NCI-H69 (cell line): Measurements from ENCODE around the gene FKBP1A.

Experiments used
- DNase-seq: peaks from one replicate; lab custom pipeline; 2025; lab: John Stamatoyannopoulos, UW

Gene FKBP1A

DNA sequence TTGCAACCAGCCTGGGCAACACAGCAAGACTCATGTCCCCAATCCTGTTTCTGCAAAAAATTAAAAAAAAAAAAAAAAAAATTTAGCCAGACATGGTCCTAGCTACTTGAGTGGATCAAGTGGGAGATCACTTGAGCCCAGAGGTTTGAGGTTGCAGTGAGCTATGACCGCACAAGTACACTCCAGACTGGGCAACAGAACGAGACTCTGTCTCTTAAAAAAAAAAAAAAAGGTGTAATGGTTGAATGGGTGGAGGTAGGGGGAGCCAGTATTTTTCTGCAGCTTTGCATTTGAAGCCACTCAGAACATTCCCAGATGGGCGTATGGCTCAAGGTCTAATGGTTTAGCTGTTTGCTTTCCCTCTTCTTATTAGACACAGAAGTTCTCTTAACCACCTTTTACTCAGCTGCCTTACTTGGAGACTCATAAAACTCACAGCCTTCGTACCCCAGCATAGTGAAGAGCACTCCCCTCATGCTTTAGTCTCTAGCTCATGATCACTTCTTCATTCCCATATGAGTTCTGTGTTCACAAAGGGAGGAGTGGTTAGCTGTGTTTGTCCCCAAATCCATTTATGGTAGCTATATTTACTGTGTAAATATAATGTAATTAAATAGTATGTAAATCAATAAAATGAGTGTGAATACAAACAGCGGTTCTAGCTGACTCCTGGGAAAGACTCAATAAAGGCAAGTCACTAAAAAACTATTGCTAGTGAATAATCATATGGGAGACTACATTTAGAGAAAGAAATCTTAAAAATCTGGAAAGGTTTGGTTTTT is 9.0 kb downstream of the FKBP1A start:
- DNase-seq, result peak; percentile 89

GRCh38 chr20:1382670-1383069 is 10.2 kb downstream of the FKBP1A start:
- DNase-seq, result no peak

DNA sequence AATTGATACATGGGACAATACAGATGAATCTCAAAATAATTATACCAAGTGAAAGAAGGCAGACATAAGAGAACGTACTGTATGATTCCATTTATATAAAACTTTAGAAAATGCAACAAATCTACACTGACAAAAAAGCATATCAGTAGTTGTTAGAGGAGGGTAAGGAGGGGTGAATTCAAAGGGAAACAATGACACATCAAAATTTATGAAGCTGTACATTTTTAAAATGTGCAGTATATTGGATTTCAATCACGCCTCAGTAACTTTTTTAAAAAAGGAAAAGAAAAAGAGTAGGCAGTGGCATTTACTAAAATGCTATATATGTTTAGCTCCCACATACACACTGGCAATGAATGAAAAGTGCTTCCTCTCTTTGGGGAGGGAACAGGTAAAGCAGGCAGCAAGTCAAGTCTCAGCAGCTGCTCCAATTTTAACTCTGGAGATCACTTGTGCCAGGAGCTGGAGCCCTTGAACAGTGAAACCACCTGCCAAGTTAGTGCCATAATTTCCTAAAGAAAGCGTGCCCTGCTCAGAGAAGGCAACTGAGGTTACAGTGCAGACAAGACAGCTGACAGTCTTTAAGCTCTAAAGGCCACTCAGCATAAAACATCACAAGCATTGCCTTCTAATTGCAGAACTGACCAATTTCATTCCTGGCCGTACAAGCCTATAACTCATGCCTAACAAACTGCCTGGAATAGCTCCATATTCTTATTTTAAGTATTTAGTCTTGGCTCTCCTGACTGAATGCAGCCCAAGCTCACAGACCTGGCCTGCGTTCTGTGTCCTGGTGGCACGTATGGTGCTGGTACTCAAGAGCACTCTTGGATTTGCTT is 10.9 kb downstream of the FKBP1A start:
- DNase-seq, result peak; percentile 14

DNA sequence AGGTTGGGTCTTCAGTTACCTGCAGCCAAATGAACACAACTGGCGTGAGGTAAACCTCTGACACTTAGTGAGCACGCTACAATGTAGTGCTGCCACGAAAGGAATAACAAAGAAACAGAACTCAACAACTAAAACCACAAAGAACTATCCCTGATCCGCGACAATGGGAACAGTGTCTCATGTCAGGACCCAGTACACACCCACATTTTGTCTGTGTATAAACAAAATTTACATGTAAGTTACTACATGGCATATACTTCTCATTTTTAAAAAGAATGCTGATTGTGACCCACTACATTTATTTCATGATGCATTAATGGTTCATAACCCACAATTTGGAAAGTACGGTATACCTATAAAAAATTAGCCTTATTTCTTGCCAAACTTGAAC is 14.1 kb downstream of the FKBP1A start:
- no peak for DNase-seq

DNA sequence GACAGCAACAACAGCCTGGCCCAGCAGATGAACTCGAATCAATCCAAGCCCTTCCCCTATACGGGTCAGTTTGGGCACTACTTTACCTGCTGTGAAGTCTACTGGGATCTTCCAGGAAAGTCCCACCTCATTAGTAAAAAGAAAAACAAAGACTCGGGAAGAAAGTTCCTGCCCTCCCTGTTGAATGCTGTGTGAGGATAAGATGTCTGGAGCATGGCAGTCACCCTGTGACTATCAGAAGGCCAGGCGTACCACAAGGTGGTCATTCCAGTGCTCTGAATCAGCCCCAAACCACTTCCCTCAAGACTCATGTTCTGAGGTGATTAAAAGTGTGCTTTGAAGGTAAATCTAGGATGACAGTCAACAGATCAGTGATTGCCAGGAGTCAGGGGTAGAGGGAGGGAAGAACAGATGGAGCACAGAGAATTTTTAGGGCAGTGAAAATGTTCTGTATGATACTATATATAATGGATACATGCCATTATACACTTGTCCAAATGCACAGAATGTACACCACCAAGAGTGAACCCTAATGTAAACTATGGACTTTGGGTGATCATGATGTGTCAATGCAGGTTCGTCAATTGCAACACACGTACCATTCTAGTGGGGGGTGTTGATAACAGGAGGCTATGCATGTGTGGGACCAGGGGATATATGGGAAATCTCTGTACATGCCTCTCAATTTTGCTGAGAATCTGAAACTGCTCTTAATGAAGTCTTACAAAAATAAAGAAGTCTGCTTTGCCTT is 14.7 kb downstream of the FKBP1A start:
- no peak for DNase-seq

GRCh38 chr20:1377341-1377871 is 15.4 kb downstream of the FKBP1A start:
- DNase-seq, result no peak

- no peak for DNase-seq
Observed at GRCh38 chr20:1376408-1377270, 16.2 kb downstream of the FKBP1A start.

GRCh38 chr20:1376007-1376406 is 16.8 kb downstream of the FKBP1A start:
- DNase-seq, result peak; percentile 37

GRCh38 chr20:1375515-1375914 is 17.3 kb downstream of the FKBP1A start:
- peak; percentile 26 for DNase-seq

DNA sequence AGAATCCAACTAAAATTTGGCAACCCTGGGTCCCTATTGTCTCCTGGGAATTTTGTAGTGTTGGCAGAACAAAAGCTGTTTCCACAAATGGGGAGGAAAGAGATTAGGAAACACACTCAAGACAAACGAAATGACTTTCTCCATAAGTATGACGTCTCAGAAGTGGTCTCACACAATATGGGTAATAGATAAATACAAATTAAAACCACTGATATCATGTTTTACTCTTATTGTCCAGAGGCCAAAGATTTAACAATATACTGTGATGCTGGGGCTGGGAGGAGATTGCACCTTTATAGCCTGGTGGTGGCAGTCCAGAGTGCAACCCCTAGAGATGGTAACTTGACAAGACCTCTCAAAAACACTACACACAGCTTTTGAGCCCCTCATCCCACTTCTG is 18.6 kb downstream of the FKBP1A start:
- no peak for DNase-seq

- no peak for DNase-seq
Observed at GRCh38 chr20:1373614-1374013, 19.2 kb downstream of the FKBP1A start.

DNA sequence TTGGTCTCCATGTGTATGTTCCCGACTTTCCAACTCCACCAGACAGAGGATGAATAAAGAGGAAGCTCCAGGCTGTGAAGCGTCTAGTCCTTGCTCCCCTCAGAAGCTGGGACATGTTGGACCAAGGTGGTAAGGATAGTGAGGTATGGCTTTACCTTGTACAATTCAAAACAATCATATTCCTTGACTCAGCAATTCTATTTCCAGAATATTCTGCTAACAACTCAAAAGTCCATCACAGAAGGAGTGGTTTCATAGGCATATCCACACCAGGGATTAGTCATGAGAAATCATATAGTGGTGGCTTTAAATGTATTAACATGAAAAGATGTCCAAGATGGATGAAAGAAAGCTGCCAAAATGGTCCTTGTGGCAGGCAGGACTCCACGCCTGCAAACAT is 19.8 kb downstream of the FKBP1A start:
- no peak for DNase-seq

DNA sequence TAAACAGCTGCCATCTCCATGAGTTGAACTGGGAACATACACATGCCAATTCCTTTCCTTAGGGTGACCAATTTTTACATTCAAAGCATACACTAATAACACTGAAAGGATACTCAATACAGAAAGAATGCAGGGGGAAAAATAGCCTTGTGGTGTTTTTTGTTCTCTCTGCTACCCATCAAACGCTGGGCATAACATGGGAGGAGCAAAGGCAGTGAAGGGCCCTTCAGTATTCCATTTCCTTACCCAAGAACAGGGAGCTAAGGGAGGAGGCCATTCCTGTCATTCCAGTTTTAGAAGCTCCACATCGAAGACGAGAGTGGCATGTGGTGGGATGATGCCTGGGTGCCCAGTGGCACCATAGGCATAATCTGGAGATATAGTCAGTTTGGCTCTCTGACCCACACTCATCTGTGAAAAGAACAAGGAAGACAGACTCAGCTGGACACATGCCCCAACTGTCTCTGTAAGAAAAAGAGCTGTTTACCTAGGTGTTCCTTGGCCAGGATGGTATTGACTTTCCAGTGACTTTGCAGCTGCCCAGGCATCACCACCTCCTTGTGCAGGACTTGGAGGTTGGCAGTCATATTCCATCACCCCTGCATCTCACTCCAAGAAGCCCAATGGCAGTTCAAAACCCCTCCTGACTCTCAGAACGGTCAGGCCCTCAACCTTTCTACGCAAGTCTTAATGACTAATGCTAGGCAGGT is 20.9 kb downstream of the FKBP1A start:
- DNase-seq, result no peak

GRCh38 chr20:1371202-1371782 is 21.6 kb downstream of the FKBP1A start:
- DNase-seq, result no peak

DNA sequence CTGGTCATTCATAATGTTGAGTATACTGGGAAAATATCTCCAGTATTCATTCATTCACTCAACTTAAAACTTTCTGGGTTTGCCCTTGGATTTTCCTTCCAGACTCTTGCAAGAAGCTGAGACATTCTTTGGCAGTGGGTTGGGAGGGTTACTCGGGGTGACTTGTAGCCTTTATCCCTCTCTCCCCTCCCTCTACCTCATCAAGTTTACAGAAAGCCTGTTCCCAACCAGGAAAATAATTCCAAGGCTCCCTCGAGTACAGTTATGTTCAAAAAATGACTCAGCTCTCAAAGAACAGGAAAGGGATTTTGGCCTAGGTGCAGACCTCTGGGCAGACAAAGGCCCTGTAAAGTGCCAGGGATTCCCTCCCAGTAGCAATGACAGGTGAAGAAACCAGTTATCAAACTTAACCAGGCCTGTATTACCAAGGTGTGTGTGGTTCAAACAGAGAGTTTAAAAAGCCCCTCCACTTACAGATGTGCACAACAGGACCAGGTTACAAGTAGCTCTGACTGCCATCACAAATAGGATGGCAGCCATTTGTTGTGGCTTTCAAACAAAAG is 22.2 kb downstream of the FKBP1A start:
- no peak for DNase-seq

DNA sequence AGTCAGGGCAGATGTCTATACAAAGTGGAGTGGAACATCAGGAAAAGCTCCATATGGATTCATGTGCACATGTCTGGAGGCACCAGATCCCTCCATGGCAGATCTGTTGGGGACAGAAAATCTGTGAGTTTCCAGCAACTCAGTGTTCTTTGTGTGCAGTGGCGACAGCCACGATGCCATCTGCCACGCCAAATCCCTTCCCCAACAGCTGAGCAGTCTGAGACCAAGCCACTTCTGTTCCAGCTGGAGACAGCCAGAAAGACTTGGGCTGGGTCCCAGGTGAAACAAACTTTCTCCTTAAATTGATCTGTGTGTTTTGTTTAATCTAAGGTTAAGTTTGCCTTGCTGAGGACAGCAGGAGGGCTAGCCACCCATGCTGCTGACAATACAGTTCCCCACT is 22.9 kb downstream of the FKBP1A start:
- peak; percentile 30 for DNase-seq

DNA sequence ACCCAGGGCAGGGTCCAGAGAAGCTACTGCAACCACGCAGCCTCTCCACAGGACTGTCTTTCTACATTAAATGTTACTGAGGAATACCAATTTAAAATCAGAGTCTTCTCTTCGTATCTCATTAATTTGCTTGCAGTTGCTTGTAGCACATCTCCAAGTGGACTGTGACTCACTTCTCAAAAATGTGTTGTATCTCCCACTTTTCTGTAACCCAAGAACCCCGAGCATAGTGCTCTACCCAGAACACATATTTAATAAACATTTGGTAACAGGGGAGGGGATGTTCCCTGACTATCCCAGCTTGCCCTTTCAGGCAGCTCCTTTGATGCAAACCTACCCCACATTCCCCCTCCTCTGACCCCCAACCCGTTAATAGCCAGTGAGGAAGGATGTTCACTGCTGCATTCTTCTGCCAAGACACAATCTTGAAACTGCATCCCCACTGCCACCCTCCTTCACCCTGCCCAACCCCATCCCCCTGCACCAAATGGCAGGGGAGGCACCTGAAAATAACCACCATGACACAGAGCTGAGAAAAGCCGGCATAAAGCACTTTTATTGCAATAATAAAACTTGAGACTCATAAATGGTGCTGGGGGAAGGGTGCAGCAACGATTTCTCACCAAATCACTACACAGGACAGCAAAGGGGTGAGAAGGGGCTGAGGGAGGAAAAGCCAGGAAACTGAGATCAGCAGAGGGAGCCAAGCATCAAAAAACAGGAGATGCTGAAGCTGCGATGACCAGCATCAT is 24.2 kb downstream of the FKBP1A start:
- DNase-seq, result no peak

- no peak for DNase-seq
Observed at GRCh38 chr20:1367479-1367878, 25.4 kb downstream of the FKBP1A start.

DNA sequence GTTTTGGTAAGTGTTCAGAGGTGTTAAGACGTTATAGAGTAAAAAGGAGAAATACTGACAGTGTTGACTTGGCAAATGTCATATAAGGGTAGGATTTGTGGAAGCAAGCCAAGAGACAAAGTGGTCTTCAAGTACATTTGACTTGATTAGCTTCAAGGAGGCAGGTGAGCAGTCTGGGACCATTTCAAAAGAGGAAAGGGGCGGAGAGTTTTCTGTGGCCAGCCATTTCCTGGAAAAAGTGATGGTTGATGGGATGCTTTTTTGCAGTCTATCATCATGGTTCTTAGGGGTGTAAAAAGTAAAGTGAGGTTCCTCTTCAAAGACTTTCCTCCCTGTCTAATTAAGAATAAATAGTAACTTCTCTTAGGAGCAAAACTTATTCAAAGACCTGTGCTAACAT is 28.7 kb downstream of the FKBP1A start:
- no peak for DNase-seq
